DND-41 (cell line): ENCODE measurements around the gene TRPM3.

Experiments used
- ATAC-seq: fragments of 200-7000 bp; cut with Tn5 transposase; 3 replicates; pipeline ENCODE4 v1.9.1; 2021; ENCODE audit warnings: low read depth; ENCODE audit not compliant: insufficient read depth
- DNase-seq: peaks from one replicate; pipeline ENCODE4 v3.0.0-alpha.2; 2020
- H2AFZ ChIP-seq: 2 replicates; pipeline ENCODE4 v1.6.0; 2012; ENCODE audit warnings: low read depth, low read length
- H3K27ac ChIP-seq: 2 replicates; pipeline ENCODE4 v1.5.1; 2012; ENCODE audit warnings: low read length, inconsistent platforms
- H3K27me3 ChIP-seq: fragments of 200-600 bp; sonication (generic); 2 replicates; pipeline ENCODE4 v1.6.0; 2012; ENCODE audit warnings: low read length, mild to moderate bottlenecking, inconsistent platforms; ENCODE audit not compliant: insufficient read depth, poor library complexity
- H3K36me3 ChIP-seq: 2 replicates; pipeline ENCODE4 v1.5.1; 2012; ENCODE audit warnings: low read length, inconsistent platforms; ENCODE audit not compliant: insufficient read depth
- H3K4me1 ChIP-seq: 2 replicates; pipeline ENCODE4 v1.5.1; 2012; ENCODE audit warnings: mild to moderate bottlenecking, low read length; ENCODE audit not compliant: insufficient read depth
- H3K4me2 ChIP-seq: 2 replicates; pipeline ENCODE4 v1.6.0; 2012; ENCODE audit warnings: mild to moderate bottlenecking, moderate library complexity, low read length, inconsistent platforms; ENCODE audit not compliant: insufficient read depth
- H3K4me3 ChIP-seq, 2 experiments: fragments of 200-600 bp in 1 of 2; shearing (Covaris generic) in 1 of 2; 2 replicates each; pipeline ENCODE4 v1.5.1; 2012 to 2016; ENCODE audit warnings: inconsistent platforms in 2 of 2, low read length in 2 of 2, mild to moderate bottlenecking in 2 of 2, low read depth in 1 of 2, moderate library complexity in 1 of 2
- H3K79me2 ChIP-seq: 2 replicates; pipeline ENCODE4 v1.6.0; 2012; ENCODE audit warnings: low read length, inconsistent platforms; ENCODE audit not compliant: insufficient read depth
- H3K9ac ChIP-seq: 2 replicates; pipeline ENCODE4 v1.6.0; 2012; ENCODE audit warnings: low read depth, mild to moderate bottlenecking, inconsistent platforms, low read length, moderate library complexity
- H3K9me3 ChIP-seq: 2 replicates; pipeline ENCODE4 v1.5.1; 2012; ENCODE audit warnings: low read length, moderate library complexity, mild to moderate bottlenecking, inconsistent platforms; ENCODE audit not compliant: insufficient read depth, severe bottlenecking
- H4K20me1 ChIP-seq: 2 replicates; pipeline ENCODE4 v1.6.0; 2012; ENCODE audit warnings: low read length; ENCODE audit not compliant: insufficient read depth
- CTCF ChIP-seq: IDR thresholded peaks from 2 replicates; pipeline ENCODE4 v1.5.1; 2012; ENCODE audit warnings: borderline replicate concordance, low read length, moderate library complexity, mild to moderate bottlenecking; ENCODE audit not compliant: poor library complexity, severe bottlenecking; ENCODE audit errors: extremely low read depth
- EZH2 ChIP-seq: IDR thresholded peaks from 3 replicates; pipeline ENCODE4 v1.6.1; 2012; ENCODE audit warnings: borderline replicate concordance, low read depth, mild to moderate bottlenecking, moderate library complexity, low read length, inconsistent platforms; ENCODE audit not compliant: severe bottlenecking

TRPM3 gene

DNA sequence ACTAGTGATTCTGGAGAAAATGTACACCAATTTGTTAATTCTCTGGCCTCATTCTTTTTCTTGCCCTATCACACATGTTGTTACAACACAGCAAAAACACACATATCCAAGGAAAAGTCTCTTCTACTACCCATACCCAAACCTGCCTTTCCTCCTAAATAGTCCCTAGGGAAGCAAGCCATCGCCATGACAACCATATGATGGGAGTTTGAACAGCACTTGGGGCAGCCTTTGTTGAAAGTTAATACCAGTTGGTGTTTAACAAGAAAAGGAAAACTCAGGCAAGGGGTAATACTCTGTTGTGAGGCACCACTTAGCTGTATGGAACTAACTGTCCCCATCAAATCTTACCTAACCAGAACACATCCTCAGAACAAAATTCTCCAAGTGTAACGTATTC, 1.7 kb downstream of the TRPM3 start:
- TF ChIP-seq CTCF (no peak), EZH2 (no peak)
- H3K27ac ChIP-seq, result no peak overlapping the region
- H3K27me3 ChIP-seq, result no peaks in the 10 kb centered on the region
- H3K4me2 ChIP-seq, result no peak overlapping the region
- no peaks in the 10 kb centered on the region for H4K20me1 ChIP-seq
- H3K79me2 ChIP-seq, result no peaks in the 10 kb centered on the region
- DNase-seq (no peak), ATAC-seq (no peak)
- H3K36me3 ChIP-seq, result no peaks in the 10 kb centered on the region
- no peaks in the 10 kb centered on the region for H3K4me1 ChIP-seq
- H3K9ac ChIP-seq, result no peak overlapping the region
- H3K9me3 ChIP-seq, result no peaks in the 10 kb centered on the region
- H3K4me3 ChIP-seq, result no peak overlapping the region
- no peak overlapping the region for H2AFZ ChIP-seq

DNA sequence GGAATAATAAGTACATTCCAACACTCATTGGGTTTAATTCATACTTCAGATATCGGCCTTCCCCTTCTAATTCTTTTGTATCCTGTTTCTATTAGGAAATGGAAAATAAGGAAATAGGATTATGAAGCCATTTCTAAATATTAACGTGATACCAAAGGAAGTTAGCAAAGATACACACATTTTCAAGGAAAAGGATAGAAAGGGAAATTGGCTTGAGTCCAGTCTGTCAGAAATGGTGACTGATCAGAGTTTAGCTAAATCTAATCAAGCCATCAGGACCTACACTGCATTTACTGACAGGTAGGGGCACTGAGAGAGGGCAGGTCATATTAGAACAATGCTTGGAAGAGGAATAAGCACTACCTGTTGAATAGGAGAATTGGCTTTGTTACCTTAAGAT, 3.1 kb downstream of the TRPM3 start:
- ATAC-seq (no peak), DNase-seq (no peak)
- H3K9ac ChIP-seq, result no peak overlapping the region
- H3K4me3 ChIP-seq, result no peak overlapping the region
- no peak for TF ChIP-seq EZH2
- no peak overlapping the region for H3K4me2 ChIP-seq
- H2AFZ ChIP-seq, result no peak overlapping the region
- no peaks in the 10 kb centered on the region for H3K27me3 ChIP-seq
- no peaks in the 10 kb centered on the region for H4K20me1 ChIP-seq
- no peaks in the 10 kb centered on the region for H3K9me3 ChIP-seq
- H3K27ac ChIP-seq, result no peak overlapping the region
- H3K79me2 ChIP-seq, result no peaks in the 10 kb centered on the region
- H3K36me3 ChIP-seq, result no peaks in the 10 kb centered on the region
- no peaks in the 10 kb centered on the region for H3K4me1 ChIP-seq

GRCh38 chr9:71115448-71115975, 5.9 kb downstream of the TRPM3 start:
- DNase-seq (no peak), ATAC-seq (no peak)
- Histone ChIP-seq H3K27ac (no peak overlapping the region), H3K79me2 (no peaks in the 10 kb centered on the region), H3K27me3 (no peaks in the 10 kb centered on the region), H3K36me3 (no peaks in the 10 kb centered on the region), H3K4me2 (no peak overlapping the region), H2AFZ (no peak overlapping the region), H3K9me3 (no peaks in the 10 kb centered on the region), H3K4me1 (no peaks in the 10 kb centered on the region), H4K20me1 (no peaks in the 10 kb centered on the region), H3K4me3 (no peak overlapping the region), H3K9ac (no peak overlapping the region)
- TF ChIP-seq EZH2 (no peak), CTCF (no peak)

- no peaks in the 10 kb centered on the region for H4K20me1 ChIP-seq
- H3K27ac ChIP-seq, result no peak overlapping the region
- ATAC-seq, result no peak
- no peak overlapping the region for H2AFZ ChIP-seq
- H3K36me3 ChIP-seq, result no peaks in the 10 kb centered on the region
- no peak overlapping the region for H3K9ac ChIP-seq
- H3K4me2 ChIP-seq, result no peak overlapping the region
- no peak for DNase-seq
- H3K4me3 ChIP-seq, result no peak overlapping the region
- H3K79me2 ChIP-seq, result no peaks in the 10 kb centered on the region
- TF ChIP-seq EZH2 (no peak), CTCF (no peak)
- H3K4me1 ChIP-seq, result no peaks in the 10 kb centered on the region
- H3K9me3 ChIP-seq, result no peaks in the 10 kb centered on the region
- H3K27me3 ChIP-seq, result no peaks in the 10 kb centered on the region
Measured at GRCh38 chr9:71112866-71113265, 8.6 kb downstream of the TRPM3 start.
